Right kidney (tissue), 1 donor: Measurements from ENCODE around the gene NSMCE1.

Experiments used
- DNase-seq: peaks from one replicate; pipeline ENCODE4 v3.0.0-alpha.2; 2016

The NSMCE1 gene

GRCh38 chr16:27243725-27244362 lies 24.7 kb downstream of the NSMCE1 start:
- no peak for DNase-seq

GRCh38 chr16:27242868-27243590 lies 25.5 kb downstream of the NSMCE1 start:
- DNase-seq = peak; percentile 75

- DNase-seq = no peak
These were observed 26.2 kb downstream of the NSMCE1 start for GRCh38 chr16:27242398-27242797.

GRCh38 chr16:27241658-27242057 lies 26.9 kb downstream of the NSMCE1 start:
- no peak for DNase-seq

- DNase-seq = no peak
These were observed 27.5 kb downstream of the NSMCE1 start for GRCh38 chr16:27240948-27241531.

GRCh38 chr16:27239906-27240655 lies 28.5 kb downstream of the NSMCE1 start:
- DNase-seq = no peak

GRCh38 chr16:27239026-27239425 lies 29.5 kb downstream of the NSMCE1 start:
- no peak for DNase-seq

- no peak for DNase-seq
These were observed 30.0 kb downstream of the NSMCE1 start for GRCh38 chr16:27238591-27238990.

- no peak for DNase-seq
These were observed 30.5 kb downstream of the NSMCE1 start for GRCh38 chr16:27238016-27238587.

- no peak for DNase-seq
These were observed 31.2 kb downstream of the NSMCE1 start for GRCh38 chr16:27237219-27238015.

GRCh38 chr16:27236635-27237218 lies 31.8 kb downstream of the NSMCE1 start:
- DNase-seq = no peak

GRCh38 chr16:27235938-27236245 lies 32.7 kb downstream of the NSMCE1 start:
- no peak for DNase-seq

- peak; percentile 51 for DNase-seq
These were observed 33.3 kb downstream of the NSMCE1 start for GRCh38 chr16:27235055-27235937.

GRCh38 chr16:27234603-27235002 lies 34.0 kb downstream of the NSMCE1 start:
- DNase-seq = no peak

- DNase-seq = no peak
These were observed 34.4 kb downstream of the NSMCE1 start for GRCh38 chr16:27234171-27234570.

- no peak for DNase-seq
These were observed 34.8 kb downstream of the NSMCE1 start for GRCh38 chr16:27233731-27234130.

GRCh38 chr16:27232901-27233625 lies 35.5 kb downstream of the NSMCE1 start:
- DNase-seq = no peak

GRCh38 chr16:27232061-27232900 lies 36.3 kb downstream of the NSMCE1 start:
- DNase-seq = no peak

- no peak for DNase-seq
These were observed 36.9 kb downstream of the NSMCE1 start for GRCh38 chr16:27231692-27232060.
